Activated CD8-positive, alpha-beta memory T cell treated with anti-CD3 and anti-CD28 coated beads, Interleukin-2, amount 50 U/mL, for 1 hour (primary cell): ENCODE data around the gene NR2E3.

ENCODE experiments used
- DNase-seq: peaks from one replicate; pipeline ENCODE4 v3.0.0-alpha.2; 2020; ENCODE audit errors: extremely low read depth

NR2E3 gene

GRCh38 chr15:71791975-71792374 is 18.4 kb upstream of the NR2E3 start:
- DNase-seq = no peak

- DNase-seq = no peak
Measured at GRCh38 chr15:71792521-71792920, 17.8 kb upstream of the NR2E3 start.

- no peak for DNase-seq
Measured at GRCh38 chr15:71798641-71799040, 11.7 kb upstream of the NR2E3 start.

- DNase-seq = no peak
Measured at GRCh38 chr15:71800190-71800589, 10.2 kb upstream of the NR2E3 start.

GRCh38 chr15:71800835-71801745 is 9.3 kb upstream of the NR2E3 start:
- no peak for DNase-seq

- no peak for DNase-seq
Measured at GRCh38 chr15:71801935-71802655, 8.3 kb upstream of the NR2E3 start.

- no peak for DNase-seq
Measured at GRCh38 chr15:71802770-71803169, 7.6 kb upstream of the NR2E3 start.

- DNase-seq = no peak
Measured at GRCh38 chr15:71804226-71804625, 6.1 kb upstream of the NR2E3 start.

GRCh38 chr15:71804695-71805470 is 5.5 kb upstream of the NR2E3 start:
- no peak for DNase-seq

- no peak for DNase-seq
Measured at GRCh38 chr15:71806452-71806931, 3.9 kb upstream of the NR2E3 start.

GRCh38 chr15:71807125-71807629 is 3.2 kb upstream of the NR2E3 start:
- DNase-seq = no peak

- no peak for DNase-seq
Measured at GRCh38 chr15:71807691-71808091, 2.7 kb upstream of the NR2E3 start.

- DNase-seq = no peak
Measured at GRCh38 chr15:71808311-71809020, 1.9 kb upstream of the NR2E3 start.

GRCh38 chr15:71809346-71809745 is 1.0 kb upstream of the NR2E3 start:
- no peak for DNase-seq

- DNase-seq = no peak
Measured at GRCh38 chr15:71811036-71811736, 832 bp downstream of the NR2E3 start.

GRCh38 chr15:71811752-71812735 is 1.7 kb downstream of the NR2E3 start:
- DNase-seq = no peak

GRCh38 chr15:71812966-71813722 is 2.8 kb downstream of the NR2E3 start:
- no peak for DNase-seq

GRCh38 chr15:71813723-71814470 is 3.5 kb downstream of the NR2E3 start:
- DNase-seq = no peak
